DMS114 treated with DMSO at 0.1 percent for 48 hours (cell line): ENCODE data around the gene CCL4L2.
"Not testable (repeated sequence)": the region's sequence is repeated elsewhere in the genome, so short reads cannot be mapped to it uniquely, and the experiment has no call there.

Experiments
- DNase-seq: peaks from one replicate; lab custom pipeline; 2025; ENCODE audit not compliant: unreplicated experiment; lab: John Stamatoyannopoulos, UW

The CCL4L2 gene

GRCh38 chr17:36195434-36196130 lies 15.3 kb upstream of the CCL4L2 start:
- DNase-seq: no peak

DNA sequence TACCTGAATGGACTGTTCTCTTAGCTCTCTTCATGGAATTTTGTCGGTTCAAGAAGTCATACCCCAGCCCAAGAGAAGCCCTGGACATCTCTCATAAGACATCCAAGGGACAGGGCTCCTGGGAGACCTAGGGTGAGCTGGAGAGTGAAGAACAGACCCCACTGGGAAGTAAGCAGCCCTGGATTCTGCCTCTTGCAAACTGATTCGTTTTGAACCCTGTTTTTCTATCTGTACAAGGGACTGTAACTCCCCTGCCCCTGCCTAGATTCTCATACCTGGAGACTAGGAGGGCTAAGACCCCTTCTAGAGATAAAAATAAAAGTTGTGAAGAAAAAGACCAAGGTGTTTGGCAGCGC lies 14.8 kb upstream of the CCL4L2 start:
- no peak for DNase-seq

DNA sequence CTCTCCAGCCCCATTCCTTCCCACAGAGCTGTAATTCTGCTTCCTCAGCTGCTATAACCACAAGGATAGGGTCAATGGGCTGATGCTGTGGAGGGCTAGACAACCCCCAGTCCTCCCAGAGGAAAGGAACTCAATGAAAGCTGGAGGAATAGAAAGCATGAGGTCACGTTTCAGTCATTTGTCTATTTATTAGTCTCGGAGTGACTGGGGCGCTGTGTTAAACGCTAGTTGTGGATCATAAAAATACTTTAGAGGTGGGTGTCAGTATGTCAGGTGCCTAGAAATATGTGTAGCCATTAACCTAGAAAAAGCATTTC lies 13.5 kb upstream of the CCL4L2 start:
- no peak for DNase-seq

DNA sequence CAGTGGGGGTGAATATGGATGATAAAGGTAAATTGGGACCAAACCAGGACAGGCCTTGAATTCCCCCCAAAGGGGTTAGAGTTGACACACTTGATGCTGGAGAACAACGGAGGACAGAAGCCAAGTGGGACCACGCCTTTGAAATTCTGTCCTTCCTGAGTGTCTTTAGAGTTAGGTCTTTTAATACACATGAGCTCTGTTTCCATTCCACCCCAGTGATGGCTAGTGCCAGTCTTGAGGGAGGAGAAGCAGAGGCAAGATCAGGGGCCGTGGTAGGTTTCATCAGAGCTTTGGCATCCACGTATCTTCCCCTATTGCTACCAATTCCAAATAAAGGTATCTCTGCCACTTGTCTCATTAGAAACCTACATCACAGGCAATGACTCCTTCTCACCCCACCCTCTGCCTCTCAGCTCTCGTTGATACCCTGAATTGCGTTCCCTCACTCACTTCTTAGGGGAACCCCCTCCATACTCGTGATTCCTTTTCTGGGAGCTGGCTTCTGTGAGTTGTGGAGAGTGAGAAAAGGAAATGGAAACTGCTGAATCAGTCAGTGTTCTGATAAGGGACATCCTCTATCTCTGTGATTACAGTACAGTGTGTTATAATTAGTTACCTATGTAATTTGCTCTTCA lies 11.9 kb upstream of the CCL4L2 start:
- no peak for DNase-seq

DNA sequence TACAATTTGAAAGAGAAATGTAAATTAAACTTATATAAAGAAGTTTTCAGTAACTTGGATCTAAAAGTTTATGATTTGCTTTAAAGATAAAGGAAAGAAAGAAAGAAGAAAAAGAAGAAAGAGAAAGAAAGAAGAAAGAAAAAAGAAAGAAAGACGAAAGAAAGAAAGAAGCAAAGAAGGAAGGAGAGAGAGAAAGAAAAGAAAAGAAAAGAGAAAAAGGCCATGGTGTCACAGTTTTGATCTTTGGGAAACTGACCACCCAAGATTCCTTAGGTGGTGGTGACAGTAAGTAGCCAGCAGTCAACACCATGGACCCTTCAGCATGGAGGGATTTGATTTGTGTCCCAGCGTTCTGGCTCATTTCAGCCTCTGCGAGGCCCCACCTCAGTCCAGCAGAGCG lies 9.8 kb upstream of the CCL4L2 start:
- DNase-seq: not testable (repeated sequence)

- DNase-seq: not testable (repeated sequence)
Observed at GRCh38 chr17:36201506-36201905, 9.4 kb upstream of the CCL4L2 start.

GRCh38 chr17:36203335-36203734 lies 7.5 kb upstream of the CCL4L2 start:
- no peak for DNase-seq

DNA sequence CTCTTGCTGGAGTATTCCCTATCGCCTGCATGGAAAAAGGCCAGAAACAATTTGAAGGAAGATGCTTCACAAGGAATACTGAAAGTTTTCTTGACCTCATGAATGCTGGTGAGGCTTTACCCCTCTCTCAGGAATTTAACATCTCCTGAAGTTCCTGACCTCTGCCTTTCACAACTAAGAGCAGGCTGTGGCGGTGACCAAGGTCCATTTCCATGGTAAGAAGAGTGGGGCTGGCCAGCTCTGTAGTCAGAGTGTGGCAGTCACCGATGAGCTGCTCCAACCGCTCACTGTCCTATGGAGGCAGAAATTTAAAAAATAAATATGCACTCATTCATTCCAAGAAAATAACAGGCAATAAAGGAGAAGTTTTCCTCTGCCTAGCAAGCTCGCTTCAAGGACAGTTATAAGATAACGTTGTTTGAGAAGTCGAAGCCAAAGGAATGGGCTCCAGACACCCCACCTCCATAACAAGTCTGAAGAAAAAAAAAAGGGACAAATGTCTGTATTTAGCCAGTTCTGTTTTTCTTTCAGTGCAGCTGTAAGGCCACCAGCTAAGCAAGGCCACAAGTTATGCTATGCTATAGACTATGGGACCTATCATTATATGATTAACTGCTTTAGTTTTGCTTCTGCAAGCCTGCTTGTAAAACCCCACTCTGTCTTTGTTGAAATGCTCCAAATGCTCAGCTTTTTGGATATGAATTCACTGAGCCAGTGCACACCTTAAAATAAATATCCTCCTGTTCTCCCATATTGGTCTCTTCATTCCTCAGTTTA lies 6.0 kb upstream of the CCL4L2 start:
- no peak for DNase-seq

DNA sequence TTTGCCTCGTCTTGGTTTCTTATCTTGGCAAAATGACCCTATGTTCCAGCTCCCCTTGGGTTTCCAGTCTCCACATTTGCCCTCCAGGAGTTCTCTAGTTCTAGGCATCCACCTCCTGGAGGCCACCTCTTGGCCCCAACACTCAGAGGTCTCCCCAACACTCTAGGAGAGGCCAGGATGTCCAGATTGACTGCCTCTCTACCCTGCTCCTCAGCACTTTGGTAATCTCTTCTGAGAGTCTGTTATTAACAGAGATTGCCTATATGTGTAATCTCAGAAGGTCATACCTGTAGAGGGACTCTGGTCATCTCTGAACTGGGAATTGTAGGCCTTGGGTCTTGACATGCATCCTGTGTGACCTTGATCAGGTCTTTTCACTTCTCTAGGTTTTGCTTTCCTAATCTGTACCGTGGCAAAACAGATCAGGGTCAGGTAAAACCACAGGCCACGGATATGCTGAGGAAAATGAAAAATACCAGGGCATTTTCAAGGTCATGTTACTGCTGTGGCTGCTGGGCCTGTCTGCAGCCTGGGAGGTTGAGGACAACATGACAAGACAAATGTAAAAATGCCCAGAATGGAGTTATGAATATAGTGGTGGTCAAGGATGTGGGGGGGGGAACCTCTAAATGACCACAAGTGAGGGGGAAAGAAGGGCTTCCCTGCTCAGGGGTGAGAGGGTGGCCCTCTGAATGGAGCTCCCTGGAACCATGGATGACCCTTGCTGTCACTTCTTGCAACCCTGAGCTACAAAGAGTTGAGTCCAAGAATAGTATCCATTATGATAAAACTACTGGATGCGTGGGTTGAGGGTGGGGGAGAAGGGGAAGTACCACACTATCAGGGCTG lies 5.0 kb upstream of the CCL4L2 start:
- DNase-seq: no peak

DNA sequence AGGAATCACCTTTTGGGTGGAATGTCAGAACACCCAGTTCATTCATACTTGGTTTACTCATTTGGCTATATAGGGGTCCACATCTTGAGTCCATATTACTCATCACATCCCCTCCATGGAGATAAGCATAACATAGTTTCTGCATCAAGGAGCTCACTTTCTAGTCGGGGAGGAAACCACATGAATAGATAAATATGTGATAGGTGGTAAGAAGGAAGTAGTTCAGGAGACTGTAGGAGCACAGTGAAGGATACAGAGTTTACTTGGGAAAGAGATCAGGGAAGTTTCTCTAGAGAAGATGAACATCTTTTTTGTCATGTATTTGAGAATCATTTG lies 4.4 kb upstream of the CCL4L2 start:
- DNase-seq: not testable (repeated sequence)

DNA sequence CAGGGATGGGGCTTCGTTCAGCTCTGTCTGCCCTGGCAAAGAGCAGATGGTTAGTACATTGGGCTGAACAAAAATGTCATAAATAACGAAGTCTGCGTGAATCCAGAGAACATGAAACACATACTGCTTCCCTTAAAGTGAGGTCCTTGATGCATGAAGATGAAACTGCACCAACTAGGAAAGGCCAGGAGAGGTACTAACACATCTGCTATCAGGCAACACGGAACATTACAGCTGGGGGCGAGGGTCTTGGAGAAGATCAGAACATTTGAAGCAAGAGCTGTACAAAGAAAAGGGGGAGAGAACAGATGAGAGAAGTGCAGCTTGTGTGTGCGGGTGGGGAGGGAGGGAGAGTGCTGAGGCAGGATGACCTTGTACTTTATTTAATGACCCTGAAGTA lies 3.5 kb upstream of the CCL4L2 start:
- not testable (repeated sequence) for DNase-seq

- no peak for DNase-seq
Observed at GRCh38 chr17:36209575-36209974, 1.3 kb upstream of the CCL4L2 start.

GRCh38 chr17:36211484-36212271 lies 815 bp downstream of the CCL4L2 start:
- DNase-seq: not testable (repeated sequence)

DNA sequence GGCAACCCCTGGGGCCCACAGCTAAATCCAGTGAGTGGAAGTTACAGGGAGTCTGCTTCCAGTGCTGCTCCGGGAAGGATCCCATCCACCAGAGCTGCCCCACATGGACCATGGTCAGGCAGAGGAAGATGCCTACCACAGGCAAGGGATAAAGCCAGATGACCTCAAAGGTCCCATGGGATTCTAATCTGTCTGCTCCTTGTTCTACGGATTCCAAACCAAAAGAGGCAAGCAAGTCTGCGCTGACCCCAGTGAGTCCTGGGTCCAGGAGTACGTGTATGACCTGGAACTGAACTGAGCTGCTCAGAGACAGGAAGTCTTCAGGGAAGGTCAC lies 1.4 kb downstream of the CCL4L2 start:
- no peak for DNase-seq

GRCh38 chr17:36212966-36213365 lies 2.1 kb downstream of the CCL4L2 start:
- DNase-seq: no peak

GRCh38 chr17:36213695-36214094 lies 2.8 kb downstream of the CCL4L2 start:
- no peak for DNase-seq

DNA sequence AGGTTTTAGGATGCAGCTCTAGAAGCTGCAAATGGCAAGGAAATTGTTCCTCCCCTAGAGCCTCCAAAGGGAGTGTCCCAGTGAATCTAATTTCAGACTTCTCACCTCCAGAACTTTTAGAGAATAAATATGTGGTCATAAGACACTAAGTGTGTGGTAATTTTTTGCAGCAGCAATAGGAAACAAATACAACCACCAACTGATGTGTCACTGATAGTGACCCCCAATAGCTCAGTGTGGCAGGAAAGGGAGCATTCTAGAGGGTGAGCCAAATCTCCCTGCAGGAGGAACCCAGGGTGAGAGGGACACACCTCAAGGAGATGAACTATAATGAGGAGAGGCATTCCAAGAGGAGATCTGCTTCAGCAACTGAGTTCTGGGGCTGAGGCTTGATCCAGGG lies 4.1 kb downstream of the CCL4L2 start:
- DNase-seq: no peak

DNA sequence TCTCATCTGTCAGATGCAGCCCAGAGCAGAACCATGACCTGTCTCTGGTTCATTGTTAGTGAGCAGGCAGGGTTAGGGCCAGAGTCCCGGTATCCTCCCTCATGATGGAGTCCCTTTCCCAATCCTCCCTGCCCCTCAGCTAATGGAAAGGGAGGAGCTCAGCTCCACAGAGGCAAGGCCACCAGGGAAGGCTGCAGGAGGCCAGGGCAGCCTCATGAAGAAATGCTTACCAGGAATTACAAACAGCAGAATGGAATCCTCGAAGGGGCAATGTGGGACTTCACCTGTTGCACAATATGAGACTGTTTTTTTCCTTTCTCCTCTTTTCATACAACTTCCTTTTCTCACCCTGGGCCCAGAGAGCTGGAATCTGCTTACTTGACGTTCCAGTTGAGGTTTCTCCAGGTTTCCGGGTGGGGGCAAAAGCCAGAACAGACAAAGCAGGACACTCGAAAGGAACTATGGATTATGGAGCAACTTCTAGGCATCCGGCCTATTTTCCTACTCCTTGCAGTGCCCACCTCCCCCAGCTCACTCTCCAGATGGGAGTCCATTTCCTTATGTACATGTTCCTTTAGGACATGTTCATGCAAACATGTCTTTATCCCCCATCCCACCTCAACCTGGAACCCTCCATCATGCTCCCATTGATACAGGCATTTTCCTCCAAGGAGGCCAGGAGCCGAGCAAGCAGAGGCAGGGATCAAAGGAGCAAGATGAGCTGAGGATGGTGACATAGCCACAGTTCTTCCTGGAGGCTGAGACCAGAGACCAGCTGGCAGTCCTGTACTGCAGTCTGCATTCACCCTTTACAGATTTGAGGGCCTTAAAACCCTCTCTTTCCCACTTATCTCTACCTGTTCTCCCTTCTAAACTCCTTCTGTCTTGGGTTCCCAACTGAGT lies 4.8 kb downstream of the CCL4L2 start:
- not testable (repeated sequence) for DNase-seq

DNA sequence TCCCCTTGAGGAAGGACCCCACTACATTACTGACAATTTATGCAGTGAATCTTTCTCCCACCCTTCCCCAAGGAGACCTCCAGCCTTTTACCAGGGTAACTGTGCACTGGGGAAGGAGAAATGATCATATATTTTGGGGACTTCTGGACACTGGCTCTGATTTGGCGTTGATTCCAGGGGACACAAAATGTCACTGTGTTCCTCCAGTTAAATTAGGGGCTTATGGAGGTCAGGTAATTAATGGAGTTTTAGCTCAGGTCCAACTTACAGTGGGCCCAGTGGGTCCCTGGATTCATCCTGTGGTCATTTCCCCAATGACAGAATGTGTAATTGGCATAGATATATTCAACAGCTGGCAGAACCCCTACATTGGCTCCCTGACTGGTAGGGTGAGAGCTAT lies 8.7 kb downstream of the CCL4L2 start:
- not testable (repeated sequence) for DNase-seq
